Loucy (cell line): ENCODE results near the gene PIAS1.
"Not testable (repeated sequence)": the region's sequence is repeated elsewhere in the genome, so short reads cannot be mapped to it uniquely, and the experiment has no call there.

Experiments
- H2AFZ ChIP-seq: fragments of 200-600 bp; sonication (generic); 2 replicates; pipeline ENCODE4 v1.6.0; 2016; ENCODE audit warnings: antibody characterized with exemption, mild to moderate bottlenecking, low read length, moderate library complexity
- H3F3A ChIP-seq: fragments of 200-600 bp; 2 replicates; pipeline ENCODE4 v1.6.0; 2016; ENCODE audit warnings: antibody characterized with exemption, low read depth, mild to moderate bottlenecking
- H3K27me3 ChIP-seq: fragments of 200-600 bp; sonication (generic); 2 replicates; pipeline ENCODE4 v1.6.1; 2014; ENCODE audit warnings: low read length, mild to moderate bottlenecking; ENCODE audit not compliant: insufficient read depth, poor library complexity, severe bottlenecking
- H3K36me3 ChIP-seq: fragments of 200-600 bp; sonication (generic); 2 replicates; pipeline ENCODE4 v1.6.1; 2016; ENCODE audit warnings: low read length; ENCODE audit not compliant: insufficient read depth
- H3K4me1 ChIP-seq: fragments of 200-600 bp; sonication (generic); 2 replicates; pipeline ENCODE4 v1.5.1; 2014; ENCODE audit warnings: low read length, mild to moderate bottlenecking; ENCODE audit not compliant: insufficient read depth, poor library complexity, severe bottlenecking
- H3K4me2 ChIP-seq: fragments of 200-600 bp; sonication (generic); 2 replicates; pipeline ENCODE4 v1.6.0; 2014; ENCODE audit warnings: antibody characterized with exemption, low read length, low read depth, mild to moderate bottlenecking; ENCODE audit not compliant: poor library complexity, severe bottlenecking
- H3K4me3 ChIP-seq: fragments of 200-600 bp; sonication (generic); 2 replicates; pipeline ENCODE4 v1.5.1; 2014; ENCODE audit warnings: low read length, mild to moderate bottlenecking, mixed read lengths; ENCODE audit not compliant: poor library complexity, severe bottlenecking
- H3K79me2 ChIP-seq: fragments of 200-600 bp; sonication (generic); 2 replicates; pipeline ENCODE4 v1.6.1; 2014; ENCODE audit warnings: low read length; ENCODE audit not compliant: insufficient read depth
- H3K9ac ChIP-seq: fragments of 200-600 bp; sonication (generic); 2 replicates; pipeline ENCODE4 v1.6.0; 2014; ENCODE audit warnings: mild to moderate bottlenecking, low read depth, low read length, moderate library complexity; ENCODE audit not compliant: poor library complexity, severe bottlenecking
- H3K9me2 ChIP-seq: fragments of 200-600 bp; sonication (generic); replicated peaks from 2 replicates; pipeline ENCODE4 v1.6.1; 2016; ENCODE audit warnings: low read depth, low read length, mixed read lengths
- H3K9me3 ChIP-seq: fragments of 200-600 bp; sonication (generic); 2 replicates; pipeline ENCODE4 v1.6.1; 2014; ENCODE audit warnings: mild to moderate bottlenecking, antibody characterized with exemption, low read length, low read depth; ENCODE audit not compliant: insufficient read depth
- H4K20me1 ChIP-seq: fragments of 200-600 bp; sonication (generic); 2 replicates; pipeline ENCODE4 v1.6.0; 2014; ENCODE audit warnings: antibody characterized with exemption, low read length, mild to moderate bottlenecking; ENCODE audit not compliant: insufficient read depth, poor library complexity, severe bottlenecking
- CTCF ChIP-seq: fragments of 200-600 bp; sonication (generic); conservative IDR thresholded peaks from 2 replicates; pipeline ENCODE4 v1.5.1; 2014; ENCODE audit warnings: mild to moderate bottlenecking, antibody characterized with exemption, low read length
- EZH2phosphoT487 ChIP-seq: fragments of 200-600 bp; IDR thresholded peaks from 2 replicates; pipeline ENCODE4 v1.6.1; 2018; ENCODE audit warnings: antibody characterized with exemption, mild to moderate bottlenecking, moderate library complexity, borderline replicate concordance

Gene PIAS1

GRCh38 chr15:68201879-68202261, 147.8 kb downstream of the PIAS1 start:
- H3K9ac ChIP-seq: no peak overlapping the region

GRCh38 chr15:68202994-68203393, 148.9 kb downstream of the PIAS1 start:
- H3K4me2 ChIP-seq, H2AFZ ChIP-seq, H3K79me2 ChIP-seq, H3K9me3 ChIP-seq, H3K4me3 ChIP-seq, H3F3A ChIP-seq, H3K9ac ChIP-seq, H4K20me1 ChIP-seq, H3K4me1 ChIP-seq, H3K9me2 ChIP-seq, H3K27me3 ChIP-seq: not testable (repeated sequence)
- peaks cover 19% of the 10 kb centered on the region; the same call in 1 of the 2 replicates for H3K36me3 ChIP-seq

More at GRCh38 chr15:68201879-68202261, 147.8 kb downstream of the PIAS1 start:
- no peak overlapping the region for H3K4me2 ChIP-seq
- H3K4me3 ChIP-seq: no peak overlapping the region
- H3K27me3 ChIP-seq: no peaks in the 10 kb centered on the region
- H3K79me2 ChIP-seq: no peaks in the 10 kb centered on the region
- no peaks in the 10 kb centered on the region for H3F3A ChIP-seq
- H3K4me1 ChIP-seq: no peaks in the 10 kb centered on the region
- H3K36me3 ChIP-seq: peaks cover 15% of the 10 kb centered on the region; the same call in 1 of the 2 replicates
- no peaks in the 10 kb centered on the region for H3K9me3 ChIP-seq
- no peaks in the 10 kb centered on the region for H3K9me2 ChIP-seq
- no peaks in the 10 kb centered on the region for H4K20me1 ChIP-seq
- H2AFZ ChIP-seq: no peak overlapping the region
- TF ChIP-seq CTCF (no peak), EZH2phosphoT487 (no peak)

- no peaks in the 10 kb centered on the region for H4K20me1 ChIP-seq
- no peak overlapping the region for H2AFZ ChIP-seq
- H3K27me3 ChIP-seq: no peaks in the 10 kb centered on the region
- no peaks in the 10 kb centered on the region for H3K4me1 ChIP-seq
- no peaks in the 10 kb centered on the region for H3K9me2 ChIP-seq
- no peaks in the 10 kb centered on the region for H3K79me2 ChIP-seq
- H3K4me2 ChIP-seq: no peak overlapping the region
- H3K4me3 ChIP-seq: no peak overlapping the region
- H3K9ac ChIP-seq: no peak overlapping the region
- TF ChIP-seq EZH2phosphoT487 (no peak), CTCF (no peak)
- no peaks in the 10 kb centered on the region for H3K9me3 ChIP-seq
- H3K36me3 ChIP-seq: peaks cover 19% of the 10 kb centered on the region; the same call in 1 of the 2 replicates
- no peaks in the 10 kb centered on the region for H3F3A ChIP-seq
These were observed 149.4 kb downstream of the PIAS1 start for GRCh38 chr15:68203486-68203885.

- H3F3A ChIP-seq: no peaks in the 10 kb centered on the region
- TF ChIP-seq EZH2phosphoT487: no peak
- no peak for TF ChIP-seq CTCF
- no peaks in the 10 kb centered on the region for H3K79me2 ChIP-seq
- no peaks in the 10 kb centered on the region for H3K9me2 ChIP-seq
- H3K36me3 ChIP-seq: peaks cover 19% of the 10 kb centered on the region; the same call in 1 of the 2 replicates
- no peak overlapping the region for H3K4me2 ChIP-seq
- no peak overlapping the region for H3K9ac ChIP-seq
- no peak overlapping the region for H3K4me3 ChIP-seq
- no peak overlapping the region for H2AFZ ChIP-seq
- no peaks in the 10 kb centered on the region for H4K20me1 ChIP-seq
- H3K9me3 ChIP-seq: no peaks in the 10 kb centered on the region
- H3K4me1 ChIP-seq: no peaks in the 10 kb centered on the region
- no peaks in the 10 kb centered on the region for H3K27me3 ChIP-seq
These were observed 149.8 kb downstream of the PIAS1 start for GRCh38 chr15:68203956-68204355.
